SK-N-SH (cell line): ENCODE measurements around the gene SESTD1. TPM values are rescaled to one million over a fixed set of nuclear protein-coding genes. Genes with fewer than 3 reads are reported as not detected.

ENCODE experiments used
- CTCF ChIA-PET: fragments of 300-600, 350-600 bp; formaldehyde crosslinking; extraction: SDS; loops from one replicate; lab custom pipeline; 2021; lab: Yijun Ruan, JAX
- POLR2A ChIA-PET: fragments of 350-600 bp; sonication (Branson Sonifier 250); formaldehyde crosslinking; extraction: SDS; loops from one replicate; lab custom pipeline; 2020; ENCODE audit warnings: antibody characterized with exemption, inconsistent platforms; lab: Yijun Ruan, JAX
- DNase-seq: peaks from one replicate; pipeline ENCODE4 v3.0.0; 2012
- H2AFZ ChIP-seq: fragments of 200-600 bp; sonication (generic); 2 replicates; pipeline ENCODE4 v1.8.1; 2016; ENCODE audit warnings: antibody characterized with exemption, mild to moderate bottlenecking, low read depth
- H3F3A ChIP-seq: fragments of 200-600 bp; sonication (generic); replicated peaks from 2 replicates; pipeline ENCODE3; 2016; ENCODE audit warnings: antibody characterized with exemption, mild to moderate bottlenecking; ENCODE audit not compliant: insufficient read depth
- H3K27ac ChIP-seq, 2 experiments: fragments of 200-500 bp in 1 of 2; fragments of 200-600 bp in 1 of 2; sonication (Bioruptor generic) in 1 of 2; sonication (generic), shearing (Covaris generic) in 1 of 2; 2 replicates each; pipeline versions ENCODE4 v1.5.1 to v1.6.1; 2014 to 2016; ENCODE audit warnings: low read depth in 2 of 2, inconsistent platforms in 1 of 2, low read length in 1 of 2, mild to moderate bottlenecking in 1 of 2, mixed read lengths in 1 of 2
- H3K27me3 ChIP-seq: fragments of 200-600 bp; sonication (generic), shearing (Covaris generic); 2 replicates; pipeline ENCODE4 v1.6.1; 2016; ENCODE audit warnings: mixed run types; ENCODE audit not compliant: insufficient read depth
- H3K36me3 ChIP-seq, 2 experiments: fragments of 200-500 bp in 1 of 2; fragments of 200-600 bp in 1 of 2; sonication (Bioruptor generic) in 1 of 2; sonication (generic) in 1 of 2; replicated peaks in 1 of 2; 2 replicates each; pipeline versions ENCODE3 to v1.5.1; 2014 to 2016; ENCODE audit warnings: low read length in 1 of 2, mild to moderate bottlenecking in 1 of 2; ENCODE audit not compliant: insufficient read depth in 2 of 2, control insufficient read depth in 1 of 2
- H3K4me1 ChIP-seq, 2 experiments: fragments of 200-500 bp in 1 of 2; fragments of 200-600 bp in 1 of 2; sonication (Bioruptor generic) in 1 of 2; sonication (generic), shearing (Covaris generic) in 1 of 2; 2 replicates each; pipeline versions ENCODE4 v1.5.1 to v1.6.1; 2014 to 2016; ENCODE audit warnings: low read depth in 1 of 2, low read length in 1 of 2, mixed run types in 1 of 2; ENCODE audit not compliant: insufficient read depth in 2 of 2, control insufficient read depth in 1 of 2
- H3K4me2 ChIP-seq: fragments of 200-600 bp; sonication (generic), shearing (Covaris generic); 2 replicates; pipeline ENCODE4 v1.6.1; 2017; ENCODE audit warnings: mixed run types
- H3K4me3 ChIP-seq, 2 experiments: fragments of 200-500 bp in 1 of 2; fragments of 200-600 bp in 1 of 2; sonication (Bioruptor generic) in 1 of 2; sonication (generic), shearing (Covaris generic) in 1 of 2; 2 replicates each; pipeline versions ENCODE4 v1.5.1 to v1.8.1; 2014 to 2016; ENCODE audit warnings: low read depth in 2 of 2, inconsistent platforms in 1 of 2, low read length in 1 of 2, mild to moderate bottlenecking in 1 of 2, mixed read lengths in 1 of 2, moderate library complexity in 1 of 2
- H3K79me2 ChIP-seq: fragments of 200-600 bp; sonication (generic); 2 replicates; pipeline ENCODE4 v1.8.1; 2017; ENCODE audit warnings: mild to moderate bottlenecking; ENCODE audit not compliant: insufficient read depth
- H3K9ac ChIP-seq: fragments of 200-600 bp; sonication (generic); 2 replicates; pipeline ENCODE4 v1.6.1; 2017; ENCODE audit warnings: mixed run types
- H3K9me2 ChIP-seq: fragments of 200-600 bp; sonication (generic); 2 replicates; pipeline ENCODE4 v1.6.1; 2017; ENCODE audit warnings: mixed run types
- H3K9me3 ChIP-seq: fragments of 200-600 bp; sonication (generic); 2 replicates; pipeline ENCODE4 v1.6.1; 2017; ENCODE audit warnings: mixed run types, mild to moderate bottlenecking, moderate library complexity
- H4K20me1 ChIP-seq: fragments of 200-600 bp; sonication (generic); 2 replicates; pipeline ENCODE4 v1.6.1; 2017; ENCODE audit warnings: mild to moderate bottlenecking, mixed run types; ENCODE audit not compliant: insufficient read depth
- EP300 ChIP-seq, 2 experiments: IDR thresholded peaks; 2 replicates each; pipeline versions ENCODE4 v1.4.0 to v1.6.1; 2012; ENCODE audit warnings: borderline replicate concordance in 1 of 2, low read depth in 1 of 2, low read length in 1 of 2
- FOXJ3 ChIP-seq: sonication (generic); formaldehyde crosslinking; IDR thresholded peaks from 2 replicates; pipeline ENCODE4 v1.5.1; 2020; ENCODE audit warnings: mild to moderate bottlenecking, missing genetic modification reagents
- GABPA ChIP-seq: IDR thresholded peaks from 2 replicates; pipeline ENCODE4 v1.4.0; 2012; ENCODE audit warnings: low read depth, mild to moderate bottlenecking
- IRF3 ChIP-seq: fragments of 150-350 bp; IDR thresholded peaks from 2 replicates; pipeline ENCODE4 v1.6.1; 2016; ENCODE audit warnings: mild to moderate bottlenecking, low read depth, low read length
- JUND ChIP-seq: IDR thresholded peaks from 2 replicates; pipeline ENCODE4 v1.4.0; 2012
- MEF2A ChIP-seq: IDR thresholded peaks from 2 replicates; pipeline ENCODE4 v1.4.0; 2012; ENCODE audit warnings: low read depth, borderline replicate concordance
- POLR2AphosphoS5 ChIP-seq: IDR thresholded peaks from 2 replicates; pipeline ENCODE4 v1.6.1; 2012; ENCODE audit warnings: low read depth, low read length
- RAD21 ChIP-seq: IDR thresholded peaks from 2 replicates; pipeline ENCODE4 v1.6.1; 2012; ENCODE audit warnings: mild to moderate bottlenecking, low read length
- SIN3A ChIP-seq: IDR thresholded peaks from 2 replicates; pipeline ENCODE4 v1.6.1; 2012; ENCODE audit warnings: low read depth, mild to moderate bottlenecking, low read length, moderate library complexity, borderline replicate concordance
- TCF12 ChIP-seq: IDR thresholded peaks from 2 replicates; pipeline ENCODE4 v1.4.0; 2012
- USF1 ChIP-seq: IDR thresholded peaks from 2 replicates; pipeline ENCODE4 v1.4.0; 2012; ENCODE audit warnings: low read depth, borderline replicate concordance
- USF2 ChIP-seq: fragments of 150-350 bp; IDR thresholded peaks from 2 replicates; pipeline ENCODE4 v1.6.1; 2017; ENCODE audit warnings: antibody characterized with exemption, low read length, low read depth, borderline replicate concordance
- WGBS: methylation state at CpG from one replicate; pipeline ENCODE4 v1.1.6; 2017; ENCODE audit warnings: low lambda C conversion rate; 5-methylcytosine and 5-hydroxymethylcytosine counted together
- polyA plus RNA-seq, 3 experiments: library from polyadenylated mRNA; depleted of rRNA; stranded (reverse); fragments of >200 nt; gene quantifications; 2 replicates each; pipeline ENCODE4 v1.2.3, GENCODE V29; 2012
- TF ChIP-seq, protein P1 (sequence below): IDR thresholded peaks from 2 replicates; pipeline ENCODE4 v1.4.0; 2012; ENCODE audit warnings: low read depth
- TF ChIP-seq, protein P2 (sequence below): fragments of 200-600 bp; sonication (generic); IDR thresholded peaks from 2 replicates; pipeline ENCODE4 v1.6.1; 2017; ENCODE audit warnings: antibody characterized with exemption, mild to moderate bottlenecking, moderate library complexity

The SESTD1 gene
- polyA plus RNA-seq, 1 of the 3 experiments (the other 2 are of a cell fraction), result 4.6 TPM

GRCh38 chr2:179195141-179195540, 69.5 kb downstream of the SESTD1 start:
- Histone ChIP-seq H3K36me3 (peaks cover 0 to 9% of the 10 kb centered on the region in 2 experiments), H3K4me2 (no peak overlapping the region), H4K20me1 (no peaks in the 10 kb centered on the region), H2AFZ (no peak overlapping the region), H3K4me1 (no peaks in the 10 kb centered on the region), H3K27me3 (no peaks in the 10 kb centered on the region), H3F3A (no peaks in the 10 kb centered on the region), H3K79me2 (peaks cover 64% of the 10 kb centered on the region), H3K27ac (no peak overlapping the region), H3K4me3 (no peak overlapping the region), H3K9me2 (no peaks in the 10 kb centered on the region), H3K9ac (no peak overlapping the region), H3K9me3 (peaks cover 5% of the 10 kb centered on the region; the same call in 1 of the 2 replicates)
- POLR2A ChIA-PET, result no interaction called here
- TF ChIP-seq, protein P1, sequence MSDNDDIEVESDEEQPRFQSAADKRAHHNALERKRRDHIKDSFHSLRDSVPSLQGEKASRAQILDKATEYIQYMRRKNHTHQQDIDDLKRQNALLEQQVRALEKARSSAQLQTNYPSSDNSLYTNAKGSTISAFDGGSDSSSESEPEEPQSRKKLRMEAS, result no peak
- TF ChIP-seq USF1 (no peak), GABPA (no peak), POLR2AphosphoS5 (no peak), SIN3A (no peak), RAD21 (no peak), TCF12 (no peak), JUND (no peak), USF2 (no peak), FOXJ3 (CRISPR knock-in tag) (no peak), EP300 (IDR thresholded peaks at IDR 0.05; ENCODE audit: borderline replicate concordance in 1 of 2, low read depth in 1 of 2, low read length in 1 of 2) (no peak), IRF3 (no peak), MEF2A (no peak)
- TF ChIP-seq, protein P2, sequence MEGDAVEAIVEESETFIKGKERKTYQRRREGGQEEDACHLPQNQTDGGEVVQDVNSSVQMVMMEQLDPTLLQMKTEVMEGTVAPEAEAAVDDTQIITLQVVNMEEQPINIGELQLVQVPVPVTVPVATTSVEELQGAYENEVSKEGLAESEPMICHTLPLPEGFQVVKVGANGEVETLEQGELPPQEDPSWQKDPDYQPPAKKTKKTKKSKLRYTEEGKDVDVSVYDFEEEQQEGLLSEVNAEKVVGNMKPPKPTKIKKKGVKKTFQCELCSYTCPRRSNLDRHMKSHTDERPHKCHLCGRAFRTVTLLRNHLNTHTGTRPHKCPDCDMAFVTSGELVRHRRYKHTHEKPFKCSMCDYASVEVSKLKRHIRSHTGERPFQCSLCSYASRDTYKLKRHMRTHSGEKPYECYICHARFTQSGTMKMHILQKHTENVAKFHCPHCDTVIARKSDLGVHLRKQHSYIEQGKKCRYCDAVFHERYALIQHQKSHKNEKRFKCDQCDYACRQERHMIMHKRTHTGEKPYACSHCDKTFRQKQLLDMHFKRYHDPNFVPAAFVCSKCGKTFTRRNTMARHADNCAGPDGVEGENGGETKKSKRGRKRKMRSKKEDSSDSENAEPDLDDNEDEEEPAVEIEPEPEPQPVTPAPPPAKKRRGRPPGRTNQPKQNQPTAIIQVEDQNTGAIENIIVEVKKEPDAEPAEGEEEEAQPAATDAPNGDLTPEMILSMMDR, result no peak
- no peak for DNase-seq
- CTCF ChIA-PET, result no interaction called here
- 93% methylated on average over 2 of the region's 2 CpGs for WGBS
